Trophoblast cell (in vitro differentiated cells and primary cell): ENCODE data around the gene SLC23A2.

Experiments used
- DNase-seq, 2 donors: peaks; one replicate each; pipeline ENCODE4 v3.0.0-alpha.2; 2016
- H2AFZ ChIP-seq: 2 replicates; pipeline ENCODE4 v1.6.1; 2013; ENCODE audit warnings: low read length, moderate library complexity, mild to moderate bottlenecking; ENCODE audit not compliant: insufficient read depth, poor library complexity
- H2AK5ac ChIP-seq: 2 replicates; pipeline ENCODE4 v1.6.1; 2013; ENCODE audit warnings: mild to moderate bottlenecking, low read length
- H2BK120ac ChIP-seq: 2 replicates; pipeline ENCODE4 v1.6.1; 2013; ENCODE audit warnings: low read length, mild to moderate bottlenecking, moderate library complexity; ENCODE audit not compliant: insufficient read depth, poor library complexity
- H2BK12ac ChIP-seq: 2 replicates; pipeline ENCODE4 v1.6.1; 2013; ENCODE audit warnings: mild to moderate bottlenecking, low read length, moderate library complexity
- H2BK5ac ChIP-seq: 2 replicates; pipeline ENCODE4 v1.6.1; 2013; ENCODE audit warnings: low read length, low read depth, moderate library complexity, mild to moderate bottlenecking; ENCODE audit not compliant: poor library complexity
- H3K14ac ChIP-seq: 2 replicates; pipeline ENCODE4 v1.6.1; 2013; ENCODE audit warnings: mild to moderate bottlenecking, low read length
- H3K18ac ChIP-seq: 2 replicates; pipeline ENCODE4 v1.6.1; 2013; ENCODE audit warnings: mild to moderate bottlenecking, low read length
- H3K23ac ChIP-seq: 2 replicates; pipeline ENCODE4 v1.6.1; 2013; ENCODE audit warnings: low read length
- H3K27ac ChIP-seq: 2 replicates; pipeline ENCODE4 v1.5.1; 2013; ENCODE audit warnings: low read depth, mild to moderate bottlenecking, inconsistent platforms, low read length, moderate library complexity
- H3K27me3 ChIP-seq: 2 replicates; pipeline ENCODE4 v1.6.1; 2013; ENCODE audit warnings: inconsistent platforms, mild to moderate bottlenecking, low read length, moderate library complexity; ENCODE audit not compliant: insufficient read depth
- H3K36me3 ChIP-seq, 2 experiments: 1 replicate in 1 of 2; 2 replicates in 1 of 2; pipeline ENCODE4 v1.6.1; 2013; ENCODE audit warnings: low read length in 2 of 2, mild to moderate bottlenecking in 2 of 2, moderate library complexity in 1 of 2; ENCODE audit not compliant: insufficient read depth in 2 of 2, control insufficient read depth in 1 of 2
- H3K4ac ChIP-seq: 2 replicates; pipeline ENCODE4 v1.6.1; 2013; ENCODE audit warnings: low read depth, mild to moderate bottlenecking, low read length, moderate library complexity
- H3K4me1 ChIP-seq, 2 experiments: 1 replicate in 1 of 2; 2 replicates in 1 of 2; pipeline ENCODE4 v1.6.1; 2013; ENCODE audit warnings: low read length in 2 of 2, mild to moderate bottlenecking in 2 of 2, moderate library complexity in 1 of 2; ENCODE audit not compliant: insufficient read depth in 2 of 2, control insufficient read depth in 1 of 2
- H3K4me2 ChIP-seq: 2 replicates; pipeline ENCODE4 v1.6.1; 2013; ENCODE audit warnings: inconsistent platforms, mild to moderate bottlenecking, low read length, moderate library complexity
- H3K4me3 ChIP-seq: 2 replicates; pipeline ENCODE4 v1.5.1; 2013; ENCODE audit warnings: mild to moderate bottlenecking, low read depth, low read length, inconsistent platforms
- H3K79me1 ChIP-seq: one replicate; pipeline ENCODE4 v1.6.1; 2013; ENCODE audit warnings: low read length
- H3K79me2 ChIP-seq: 2 replicates; pipeline ENCODE4 v1.6.1; 2013; ENCODE audit warnings: low read length, mild to moderate bottlenecking; ENCODE audit not compliant: control insufficient read depth, insufficient read depth, poor library complexity
- H3K9ac ChIP-seq: 2 replicates; pipeline ENCODE4 v1.6.1; 2013; ENCODE audit warnings: mild to moderate bottlenecking, low read length
- H3K9me3 ChIP-seq: 2 replicates; pipeline ENCODE4 v1.6.1; 2013; ENCODE audit warnings: low read depth, mild to moderate bottlenecking, control low read depth, inconsistent platforms, low read length; ENCODE audit not compliant: insufficient read depth
- H4K12ac ChIP-seq: 2 replicates; pipeline ENCODE4 v1.6.1; 2013; ENCODE audit warnings: low read depth, mild to moderate bottlenecking, low read length, moderate library complexity
- H4K8ac ChIP-seq: 2 replicates; pipeline ENCODE4 v1.6.1; 2013; ENCODE audit warnings: low read depth, mild to moderate bottlenecking, low read length, moderate library complexity
- H4K91ac ChIP-seq: one replicate; pipeline ENCODE4 v1.6.1; 2013; ENCODE audit warnings: low read depth, mild to moderate bottlenecking, low read length, moderate library complexity
- WGBS: extraction: QIAGEN DNeasy Blood & Tissue Kit; methylation state at CpG from one replicate; pipeline ENCODE4 v1.1.7; 2013; ENCODE audit warnings: missing lambda C conversion rate; ENCODE audit not compliant: insufficient read length, insufficient coverage; ENCODE audit errors: extremely low coverage; 5-methylcytosine and 5-hydroxymethylcytosine counted together

Gene SLC23A2

GRCh38 chr20:4813076-4813862 lies 188.0 kb downstream of the SLC23A2 start:
- Histone ChIP-seq H2AK5ac (no peak overlapping the region), H3K4me2 (no peak overlapping the region), H3K79me1 (no peaks in the 10 kb centered on the region), H3K23ac (no peak overlapping the region), H3K4me3 (no peak overlapping the region), H4K12ac (no peak overlapping the region), H3K9me3 (peaks cover 1% of the 10 kb centered on the region), H3K18ac (no peak overlapping the region), H3K9ac (no peak overlapping the region), H3K36me3 (peaks cover 0 to 4% of the 10 kb centered on the region in 2 experiments), H3K4ac (no peak overlapping the region), H4K91ac (no peak overlapping the region), H3K4me1 (peaks cover 5 to 10% of the 10 kb centered on the region in 2 experiments), H2BK5ac (no peak overlapping the region), H2BK12ac (no peak overlapping the region), H3K27me3 (no peaks in the 10 kb centered on the region), H3K27ac (no peak overlapping the region), H2BK120ac (no peak overlapping the region), H3K14ac (no peak overlapping the region), H4K8ac (no peak overlapping the region), H2AFZ (no peak overlapping the region), H3K79me2 (no peaks in the 10 kb centered on the region)
- DNase-seq = no peak
- WGBS = no CpG with 5 or more reads among the region's 22 CpGs

GRCh38 chr20:4812641-4813075 lies 188.7 kb downstream of the SLC23A2 start:
- H2BK12ac ChIP-seq = no peak overlapping the region
- H3K79me1 ChIP-seq = no peaks in the 10 kb centered on the region
- no peaks in the 10 kb centered on the region for H3K79me2 ChIP-seq
- no peak overlapping the region for H3K18ac ChIP-seq
- H3K23ac ChIP-seq = no peak overlapping the region
- no peak overlapping the region for H2BK5ac ChIP-seq
- no peak overlapping the region for H3K4ac ChIP-seq
- WGBS = no CpG with 5 or more reads among the region's 7 CpGs
- no peak overlapping the region for H2BK120ac ChIP-seq
- no peak overlapping the region for H3K4me3 ChIP-seq
- no peaks in the 10 kb centered on the region for H3K27me3 ChIP-seq
- no peak overlapping the region for H3K4me2 ChIP-seq
- no peak overlapping the region for H4K91ac ChIP-seq
- H3K4me1 ChIP-seq = peaks cover 5 to 13% of the 10 kb centered on the region in 2 experiments
- H3K9me3 ChIP-seq = peaks cover 1% of the 10 kb centered on the region
- no peak overlapping the region for H2AK5ac ChIP-seq
- DNase-seq = no peak
- H3K9ac ChIP-seq = no peak overlapping the region
- H3K36me3 ChIP-seq = peaks cover 0 to 4% of the 10 kb centered on the region in 2 experiments
- H4K12ac ChIP-seq = no peak overlapping the region
- no peak overlapping the region for H4K8ac ChIP-seq
- no peak overlapping the region for H3K27ac ChIP-seq
- H3K14ac ChIP-seq = no peak overlapping the region
- no peak overlapping the region for H2AFZ ChIP-seq

GRCh38 chr20:4812216-4812615 lies 189.1 kb downstream of the SLC23A2 start:
- no peak overlapping the region for H3K9ac ChIP-seq

GRCh38 chr20:4811661-4812181 lies 189.6 kb downstream of the SLC23A2 start:
- H3K4ac ChIP-seq = no peak overlapping the region
- H3K36me3 ChIP-seq = peaks cover 0 to 4% of the 10 kb centered on the region in 2 experiments
- H3K79me1 ChIP-seq = no peaks in the 10 kb centered on the region
- H3K4me3 ChIP-seq = no peak overlapping the region
- H3K27me3 ChIP-seq = no peaks in the 10 kb centered on the region
- H3K9me3 ChIP-seq = peaks cover 1% of the 10 kb centered on the region
- H3K4me2 ChIP-seq = no peak overlapping the region
- H3K18ac ChIP-seq = no peak overlapping the region
- H3K4me1 ChIP-seq = peaks cover 5 to 10% of the 10 kb centered on the region in 2 experiments
- no peak overlapping the region for H2AK5ac ChIP-seq
- no peak overlapping the region for H2BK5ac ChIP-seq
- no peak overlapping the region for H3K14ac ChIP-seq
- no peak overlapping the region for H2AFZ ChIP-seq
- H2BK120ac ChIP-seq = no peak overlapping the region
- no peak overlapping the region for H4K12ac ChIP-seq
- no peak overlapping the region for H3K9ac ChIP-seq
- H2BK12ac ChIP-seq = no peak overlapping the region
- no peak overlapping the region for H3K27ac ChIP-seq
- no CpG with 5 or more reads among the region's 8 CpGs for WGBS
- no peaks in the 10 kb centered on the region for H3K79me2 ChIP-seq
- no peak overlapping the region for H3K23ac ChIP-seq
- H4K8ac ChIP-seq = no peak overlapping the region
- H4K91ac ChIP-seq = no peak overlapping the region
- no peak for DNase-seq

More at GRCh38 chr20:4812216-4812615, 189.1 kb downstream of the SLC23A2 start:
- Histone ChIP-seq H2BK5ac (no peak overlapping the region), H2AK5ac (no peak overlapping the region), H3K4me1 (peaks cover 5 to 10% of the 10 kb centered on the region in 2 experiments), H2BK120ac (no peak overlapping the region), H3K79me1 (no peaks in the 10 kb centered on the region), H3K4ac (no peak overlapping the region), H3K27ac (no peak overlapping the region), H3K36me3 (peaks cover 0 to 4% of the 10 kb centered on the region in 2 experiments), H3K4me2 (no peak overlapping the region), H3K27me3 (no peaks in the 10 kb centered on the region), H3K18ac (no peak overlapping the region), H4K8ac (no peak overlapping the region), H4K91ac (no peak overlapping the region), H3K14ac (no peak overlapping the region), H2BK12ac (no peak overlapping the region), H4K12ac (no peak overlapping the region), H3K9me3 (peaks cover 1% of the 10 kb centered on the region), H3K23ac (no peak overlapping the region), H2AFZ (no peak overlapping the region), H3K79me2 (no peaks in the 10 kb centered on the region), H3K4me3 (no peak overlapping the region)
- WGBS = no CpG with 5 or more reads among the region's 6 CpGs
- DNase-seq = no peak
